Amniotic stem cell (primary cell): ENCODE measurements around the gene ATF7.
A peak's percentile ranks its signal among the peaks of the same experiment; 100 is the strongest.

Source experiments
- DNase-seq: peaks from one replicate; lab custom pipeline; 2025; lab: John Stamatoyannopoulos, UW

Gene ATF7

DNA sequence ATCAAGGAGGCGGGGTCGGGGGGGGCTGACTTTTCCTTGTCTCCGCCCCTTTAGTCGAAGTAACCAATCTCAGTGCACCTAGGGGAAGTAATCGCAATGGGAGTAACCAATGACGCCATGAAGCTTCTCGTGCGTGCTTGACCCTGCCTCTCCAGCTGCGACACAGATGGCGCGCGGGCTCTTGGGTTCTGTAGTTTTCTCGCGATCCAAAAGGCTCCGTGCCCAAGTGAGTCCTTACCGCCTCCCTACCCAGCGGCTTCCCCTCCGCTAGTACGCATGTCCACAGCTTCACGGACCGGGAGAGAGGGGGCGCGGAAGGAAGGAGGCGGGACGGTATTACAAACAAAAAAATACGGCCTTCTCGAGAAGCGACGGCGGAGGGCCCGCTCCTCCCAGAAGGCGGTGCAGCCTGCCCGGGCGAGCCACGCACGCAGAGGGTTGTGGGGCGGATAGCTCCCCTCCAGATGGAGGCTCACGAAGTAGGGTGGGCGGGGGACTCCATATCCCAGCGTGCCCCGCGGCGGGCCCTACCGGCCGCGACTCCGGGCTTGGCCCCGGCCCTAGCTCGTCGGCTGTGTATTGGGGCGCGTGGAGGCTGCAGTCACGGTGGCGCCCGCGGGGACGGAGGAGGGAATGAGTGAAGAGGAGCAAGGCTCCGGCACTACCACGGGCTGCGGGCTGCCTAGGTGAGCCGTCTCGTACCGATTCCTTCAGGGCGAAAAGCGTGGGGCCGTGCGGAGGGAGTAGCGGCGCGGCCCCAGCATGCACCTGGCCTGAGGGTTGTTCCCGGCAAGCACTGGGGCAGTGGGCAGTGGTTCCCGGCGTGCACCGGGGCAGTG is 125.2 kb downstream of the ATF7 start, which contains the start of gene TARBP2:
TARBP2 (plus strand) TSS at position 508 of the 839 bp plus-strand sequence; CDS start at position 634, 126 bp downstream.
- peak; percentile 99 for DNase-seq

DNA sequence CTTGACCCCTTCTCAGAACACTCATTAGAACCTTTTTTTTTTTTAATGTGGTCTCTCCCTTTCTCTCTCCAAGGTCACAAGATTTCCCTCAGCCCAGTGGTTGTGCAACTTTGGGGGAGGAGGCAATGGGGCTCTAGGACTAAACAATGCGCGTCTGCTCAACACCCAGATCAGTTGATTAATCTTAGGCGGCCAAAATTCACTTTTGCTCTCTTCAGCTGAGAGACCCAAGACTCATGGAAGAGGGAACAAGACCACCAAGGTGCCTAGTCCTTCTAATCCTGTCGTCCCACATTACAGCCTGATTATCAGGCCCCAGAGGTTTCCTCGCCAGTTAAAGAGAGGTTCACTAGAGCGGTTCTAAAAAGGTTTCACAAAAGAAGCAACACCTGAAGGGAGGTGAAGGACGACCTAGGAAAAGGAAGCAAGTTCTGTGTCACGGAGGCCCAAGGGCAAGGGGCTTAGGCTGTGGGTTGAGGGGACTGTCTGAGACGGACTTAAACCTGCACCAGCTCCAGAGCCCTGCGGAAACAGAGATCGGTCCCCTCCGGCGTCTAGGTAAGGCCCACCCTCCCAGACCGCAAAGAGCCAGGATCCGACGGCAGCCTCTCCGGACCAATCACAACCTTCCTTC is 125.9 kb downstream of the ATF7 start:
- no peak for DNase-seq

DNA sequence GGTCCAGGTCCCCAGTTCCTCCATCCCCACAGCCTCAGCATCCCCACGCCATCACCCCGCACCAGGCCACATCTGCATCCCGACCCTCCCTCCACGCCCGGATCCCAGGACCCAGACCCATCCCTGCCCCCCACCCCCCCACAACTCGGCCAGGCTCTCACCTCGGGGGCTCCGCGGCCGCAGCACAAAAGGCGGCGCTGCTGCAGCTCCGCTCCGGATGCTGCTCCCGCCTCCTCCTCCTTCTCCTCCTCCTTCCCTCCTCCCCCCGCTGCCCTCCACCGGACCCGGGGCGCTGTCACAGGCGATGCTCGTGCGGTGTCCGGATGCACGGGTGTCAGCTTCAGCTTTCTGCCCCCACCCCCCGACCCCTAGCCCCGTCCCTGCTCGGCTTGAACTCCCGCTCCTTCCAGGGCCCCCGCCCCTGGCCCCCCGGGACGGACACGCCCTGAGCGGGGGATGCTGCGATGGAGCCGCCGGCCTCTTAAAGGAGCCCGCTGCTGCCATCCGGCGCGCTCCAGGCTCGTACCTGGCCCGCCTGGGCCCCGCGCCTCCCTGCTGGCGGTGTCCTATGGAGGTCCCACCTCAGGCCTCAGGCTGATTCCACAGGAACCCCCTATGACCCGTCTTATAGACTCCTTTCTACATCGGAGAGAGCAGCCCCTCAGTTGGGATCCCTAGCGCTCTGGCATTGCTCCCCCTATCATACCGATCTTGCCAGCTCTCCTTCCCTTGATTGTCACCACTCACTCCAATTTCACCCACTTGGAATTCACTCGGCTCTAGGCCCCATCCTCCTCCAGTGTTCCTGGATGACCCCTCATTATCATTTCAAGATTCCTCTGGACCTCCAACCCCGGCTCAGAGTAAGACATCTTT is 126.7 kb downstream of the ATF7 start, which contains the start of gene MAP3K12:
MAP3K12 (minus strand) TSS at position 193 of the 876 bp plus-strand sequence. CDS start 12,067 bp downstream, outside the sequence.
- peak; percentile 43 for DNase-seq

DNA sequence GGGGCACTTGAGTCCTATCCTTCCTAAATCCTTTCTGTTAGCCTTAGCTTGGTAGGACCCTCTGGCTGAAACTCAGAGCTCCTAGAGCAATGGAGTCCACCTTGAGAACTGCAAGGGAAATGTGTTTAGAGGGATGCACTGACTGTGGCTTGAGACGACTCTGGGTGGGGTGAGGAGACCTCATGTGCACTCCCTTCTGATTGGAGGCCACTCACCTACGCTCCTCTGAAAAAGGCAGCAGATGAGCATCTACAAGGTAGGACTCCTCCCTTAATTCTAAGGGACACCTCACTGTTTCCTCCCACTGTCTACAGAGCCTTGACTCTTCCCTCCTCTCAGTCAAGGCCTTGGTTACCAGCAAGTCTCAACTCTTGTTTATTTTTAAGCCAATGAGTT is 127.9 kb downstream of the ATF7 start:
- no peak for DNase-seq

DNA sequence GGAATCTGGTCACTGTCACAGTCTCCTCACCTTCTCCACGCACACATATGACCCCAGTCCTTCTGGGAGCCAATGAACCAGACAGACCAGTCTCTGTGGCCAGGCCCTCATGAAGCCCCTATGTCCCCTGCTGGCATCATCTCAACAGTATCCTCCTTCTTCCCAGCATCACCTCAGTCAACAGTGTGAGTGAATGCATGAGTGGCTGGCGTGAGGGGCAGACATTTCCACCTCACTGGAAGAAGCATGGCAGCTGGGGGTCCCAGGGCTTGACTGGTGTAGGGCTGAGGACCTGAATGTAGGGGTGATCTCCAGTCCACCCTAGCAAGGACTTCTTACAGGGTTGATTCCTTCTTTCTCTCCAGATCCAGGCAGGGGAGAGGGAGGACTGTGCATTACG is 128.7 kb downstream of the ATF7 start:
- DNase-seq = no peak

DNA sequence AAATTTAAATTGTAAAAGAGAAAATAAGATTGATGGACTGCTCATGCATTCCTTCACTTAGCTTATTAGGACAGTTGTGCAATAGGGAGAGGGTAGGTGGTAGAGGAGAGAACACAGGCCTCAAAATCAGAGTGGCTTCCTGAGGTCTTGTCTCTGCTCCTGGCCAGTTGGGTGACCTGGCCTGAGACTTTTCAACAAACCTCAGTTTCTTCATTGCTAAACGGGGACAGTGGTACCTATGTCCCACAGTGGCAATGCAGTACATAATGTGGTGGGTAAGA is 129.5 kb downstream of the ATF7 start:
- no peak for DNase-seq

DNA sequence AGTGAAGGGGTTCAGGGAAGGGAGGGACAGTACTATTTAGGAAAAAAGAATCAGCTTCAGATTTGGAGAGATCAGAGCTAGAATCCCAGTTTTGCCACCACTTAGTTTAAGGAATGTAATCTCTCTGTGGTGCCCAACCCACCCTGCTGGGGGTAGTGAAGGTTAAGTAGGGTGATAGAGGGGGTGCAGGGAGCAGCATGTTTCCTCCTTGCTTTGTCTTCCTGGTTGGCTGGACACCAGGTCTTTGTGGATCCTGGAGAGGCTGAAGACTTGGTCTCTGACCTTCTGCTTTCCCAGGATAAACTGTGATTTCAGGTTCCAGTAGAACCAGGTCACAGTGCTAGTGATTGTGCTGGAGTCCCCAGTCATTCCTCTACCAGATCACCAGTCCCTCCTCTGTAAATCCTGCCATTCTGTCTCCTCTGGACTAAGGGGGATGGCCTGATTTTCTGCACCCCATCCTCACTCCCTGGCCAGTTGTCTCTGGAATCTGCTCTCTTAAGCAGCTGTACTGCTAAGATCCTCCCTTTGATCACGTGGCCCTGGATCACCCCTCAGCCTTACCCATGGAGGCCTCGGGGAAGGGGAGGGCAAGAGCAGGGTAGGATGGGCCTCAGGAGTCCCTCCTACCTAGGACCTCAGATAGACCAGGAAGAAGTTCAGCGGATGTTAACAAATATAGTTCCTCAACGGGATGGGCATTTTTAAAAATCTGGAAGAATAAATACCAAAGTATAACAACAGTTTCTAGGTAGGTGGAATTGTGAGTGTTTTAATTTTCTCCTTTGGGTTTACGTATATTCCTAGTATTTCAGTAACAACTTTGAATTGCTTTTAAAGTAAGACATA is 130.1 kb downstream of the ATF7 start:
- DNase-seq = no peak

DNA sequence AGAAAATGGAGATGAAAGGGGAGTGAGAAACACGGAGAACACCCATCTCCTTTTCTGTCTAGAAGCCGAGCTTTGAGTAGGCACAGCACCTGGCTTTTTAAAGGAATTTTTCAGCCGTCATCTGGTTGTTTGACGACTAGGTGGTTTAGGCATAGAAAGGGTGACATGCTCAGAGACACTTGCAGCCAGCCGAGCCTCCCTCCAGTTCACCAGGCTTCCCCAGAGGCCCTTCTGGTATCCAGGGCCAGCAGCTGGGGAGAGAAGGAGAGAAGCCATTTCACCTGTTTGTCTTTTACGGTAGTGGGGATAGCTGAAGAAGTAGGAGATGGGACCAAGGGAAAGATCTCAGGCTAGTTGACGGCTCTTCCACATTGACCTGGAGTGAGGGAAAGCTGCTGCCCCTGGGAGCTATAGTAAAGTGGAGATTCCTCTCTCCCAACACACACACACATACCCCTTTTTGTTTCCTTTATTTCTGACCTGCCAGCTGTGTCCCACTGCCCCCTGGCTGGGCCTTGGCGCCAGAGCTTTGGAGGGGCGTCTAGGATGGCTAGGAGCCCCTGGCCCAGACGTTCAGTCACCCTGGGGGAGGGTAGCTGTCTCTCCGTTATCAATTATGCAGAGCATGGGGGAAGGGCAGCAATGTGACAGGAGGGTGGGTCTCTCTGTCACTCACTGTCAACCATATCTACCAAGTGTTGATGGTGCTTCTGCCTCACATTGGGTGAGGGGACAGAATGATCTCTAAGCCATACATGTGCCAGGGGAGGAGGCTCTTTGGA is 132.4 kb downstream of the ATF7 start:
- DNase-seq = no peak

DNA sequence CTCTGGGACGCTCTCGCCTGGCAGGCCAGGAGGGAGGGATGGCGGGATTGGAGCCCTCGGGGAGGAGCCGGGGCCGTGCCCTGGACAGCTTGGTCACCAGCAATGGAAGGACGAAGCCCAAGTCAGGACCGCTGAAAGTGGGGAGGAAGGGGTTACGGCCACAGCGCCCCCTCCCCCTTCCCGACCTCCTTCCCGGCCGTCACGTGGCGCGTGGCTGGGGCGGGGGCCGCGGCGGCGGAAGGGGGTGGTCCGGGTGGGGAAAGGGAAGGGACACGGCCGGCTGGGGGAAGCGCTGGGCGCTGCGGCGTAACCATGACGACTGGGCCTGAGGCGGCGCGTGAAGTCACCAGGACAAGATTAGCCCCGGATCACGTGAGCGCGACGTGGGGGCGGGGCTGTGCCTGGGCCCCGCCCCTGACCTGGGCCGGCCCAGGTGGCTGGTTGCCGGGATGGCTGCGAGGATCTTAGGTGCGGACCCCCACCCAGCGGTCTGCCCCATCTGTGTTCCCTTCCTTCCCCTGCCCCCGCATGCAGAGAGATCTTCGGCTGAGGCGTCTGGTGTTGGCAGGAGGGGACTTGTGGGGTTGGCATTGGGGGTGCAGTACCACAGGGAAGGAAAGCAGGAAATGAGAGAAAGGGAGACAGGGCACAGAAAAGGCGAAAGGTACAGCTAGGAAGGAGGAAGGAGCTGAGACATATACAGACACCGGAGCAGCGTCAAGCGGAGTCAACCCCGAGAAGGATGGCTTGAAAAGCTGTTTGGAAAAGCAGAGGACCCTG is 133.2 kb downstream of the ATF7 start:
- DNase-seq = peak; percentile 76

DNA sequence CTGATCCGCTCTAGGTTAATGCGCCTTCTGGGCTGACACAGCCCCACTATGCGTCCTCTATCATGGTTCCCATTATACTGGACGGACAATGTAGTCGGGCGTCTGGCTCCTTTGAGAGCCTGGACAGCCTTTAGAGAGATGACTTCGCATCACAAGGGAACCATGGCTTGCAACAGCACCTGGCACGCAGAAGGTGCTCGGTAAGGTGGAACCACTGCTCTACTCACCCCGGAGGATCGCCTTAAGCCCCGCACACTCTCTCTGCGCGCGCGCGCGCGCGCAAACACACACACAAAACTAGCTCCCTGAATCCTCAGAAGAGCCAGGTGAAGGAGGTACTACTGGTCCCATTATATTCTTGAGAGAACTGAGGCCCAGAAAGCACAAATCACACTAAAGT is 134.0 kb downstream of the ATF7 start:
- DNase-seq = no peak

DNA sequence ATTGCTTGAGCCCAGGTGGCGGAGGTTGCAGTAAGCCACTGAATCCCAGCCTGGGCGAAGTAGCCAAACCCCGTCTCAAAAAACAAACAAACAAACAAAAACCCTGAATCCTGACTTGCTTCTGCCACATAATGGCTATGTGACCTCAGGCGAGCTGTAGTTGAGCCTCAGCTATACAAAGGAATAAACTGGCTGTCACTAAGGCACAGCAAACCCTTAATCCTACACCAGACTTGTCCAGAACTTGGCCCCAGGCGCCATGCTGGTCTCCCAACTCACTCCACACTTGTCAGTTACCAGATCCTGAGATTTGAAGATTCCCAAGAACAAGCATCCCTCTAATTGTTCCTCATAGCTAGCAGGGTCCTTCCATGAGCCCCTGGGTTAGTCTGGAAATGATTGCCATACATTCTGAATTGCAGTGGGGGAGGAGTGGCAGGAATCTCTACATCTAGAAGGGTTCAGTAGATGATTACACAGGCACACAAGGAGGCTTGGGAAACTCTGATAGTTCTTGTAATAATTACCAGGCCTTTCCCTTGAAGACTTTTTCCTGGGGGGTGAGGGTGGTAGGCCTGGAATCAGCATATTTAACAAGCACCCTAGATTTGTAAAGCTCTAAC is 136.8 kb downstream of the ATF7 start:
- DNase-seq = no peak

DNA sequence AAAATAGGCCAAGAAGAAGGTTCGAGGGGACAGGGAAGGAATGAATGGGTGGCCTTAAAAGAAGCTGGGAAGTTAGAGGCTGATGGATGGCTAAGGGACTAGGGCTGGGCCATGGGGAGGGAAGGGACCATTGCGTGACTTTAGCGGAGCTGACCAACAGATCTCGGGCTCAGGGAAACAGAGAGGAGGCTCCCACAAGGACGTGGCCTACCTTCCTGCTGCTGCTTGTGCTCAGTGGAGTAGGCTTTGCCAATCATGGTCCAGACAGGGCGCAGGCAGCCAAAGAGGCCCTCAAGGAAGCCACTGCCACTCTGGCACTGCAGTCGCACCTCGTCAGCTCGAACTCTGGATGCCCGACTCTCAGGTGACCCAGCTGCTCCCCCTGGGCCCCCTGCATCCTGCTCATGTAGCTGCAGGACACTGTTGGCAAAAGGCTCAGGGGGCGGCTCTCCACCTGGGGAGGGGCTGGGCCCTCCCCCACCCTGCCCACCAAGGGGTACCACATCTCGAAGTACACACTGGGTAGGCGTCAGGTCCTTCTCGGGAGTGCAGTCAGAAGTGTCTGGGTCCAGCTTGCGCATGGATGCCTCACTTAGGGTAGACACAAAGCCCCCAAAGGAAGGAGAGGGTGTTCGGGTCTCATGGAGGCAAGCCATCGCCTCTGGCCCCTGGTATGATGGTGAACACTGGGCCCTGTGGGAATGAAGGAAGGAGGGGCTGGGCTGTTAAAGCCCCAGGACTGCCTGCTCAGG is 139.3 kb downstream of the ATF7 start:
- DNase-seq = no peak

DNA sequence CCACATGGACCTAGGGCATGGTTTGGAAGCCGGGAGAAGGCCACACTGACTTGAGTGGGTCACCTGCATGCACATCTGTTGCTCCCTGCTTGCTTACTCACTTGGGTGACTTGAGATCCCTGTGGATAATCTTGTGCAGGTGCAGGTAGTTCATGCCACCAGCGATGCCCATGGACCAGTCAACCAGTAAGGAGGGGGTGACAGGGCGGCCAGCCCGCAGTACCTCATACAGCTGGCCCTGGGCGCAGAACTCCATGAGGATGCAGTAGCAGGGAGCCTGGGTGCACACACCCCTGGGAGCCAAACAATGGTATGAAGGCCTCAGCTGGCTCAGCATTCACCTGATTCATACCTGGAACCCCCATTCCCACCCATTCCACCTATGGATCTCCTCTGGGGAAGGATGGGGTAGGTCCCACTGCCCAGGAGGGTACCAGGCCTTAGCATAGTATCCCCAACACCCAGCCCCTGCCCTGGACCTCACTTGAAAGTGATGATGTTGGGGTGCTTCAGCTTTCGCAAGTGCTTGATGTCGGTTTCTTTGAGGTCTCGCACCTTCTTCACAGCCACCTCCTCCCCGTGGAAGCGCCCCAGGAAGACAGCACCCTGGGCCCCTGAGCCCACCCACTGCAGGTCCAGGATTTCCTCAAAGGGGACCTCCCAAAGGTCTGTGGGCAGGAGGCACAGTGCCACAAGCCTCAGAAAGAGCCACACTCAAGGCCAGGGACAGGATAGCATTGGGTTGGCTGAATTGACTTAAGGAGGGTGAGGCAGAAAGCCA is 140.0 kb downstream of the ATF7 start:
- no peak for DNase-seq

DNA sequence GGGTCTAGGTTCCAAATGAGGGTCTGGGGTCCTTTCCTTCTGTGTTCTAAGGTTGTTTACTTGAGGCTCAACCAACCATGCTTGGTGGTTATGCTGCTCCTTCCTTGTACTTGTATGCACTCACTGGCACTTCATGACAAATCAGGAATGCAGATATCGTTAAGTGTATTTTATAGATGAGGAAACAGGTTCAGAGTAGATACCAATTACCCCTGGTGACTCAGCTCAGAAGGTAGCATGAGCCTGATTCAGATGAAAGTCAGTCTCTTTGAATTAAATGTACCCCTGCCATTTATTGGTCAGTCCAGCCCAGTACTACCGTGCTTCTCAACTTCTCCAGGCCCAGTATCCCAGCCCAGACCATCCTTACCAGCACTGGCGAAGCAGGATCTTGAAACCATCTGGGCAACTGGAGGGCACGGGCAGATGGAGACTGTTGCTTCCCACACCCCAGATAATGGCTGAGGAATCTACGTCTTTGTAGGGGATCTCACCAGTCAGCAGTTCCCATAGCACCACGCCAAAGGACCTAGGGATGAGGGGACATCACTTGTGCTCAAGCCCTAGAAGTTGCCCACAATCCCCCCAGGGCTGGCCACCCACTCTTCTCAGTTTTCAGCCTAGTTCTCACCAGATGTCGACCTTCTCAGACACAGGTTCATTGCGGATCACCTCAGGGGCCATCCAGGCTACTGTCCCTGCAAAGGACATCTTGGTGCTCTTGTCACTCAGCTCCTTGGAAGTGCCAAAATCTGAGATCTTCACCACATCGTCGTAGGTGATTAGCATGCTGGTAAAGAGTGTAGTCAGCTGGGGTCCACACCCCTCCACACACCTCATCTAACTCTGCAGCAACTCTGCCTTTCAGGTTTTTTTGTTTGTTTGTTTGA is 141.3 kb downstream of the ATF7 start:
- DNase-seq = no peak

DNA sequence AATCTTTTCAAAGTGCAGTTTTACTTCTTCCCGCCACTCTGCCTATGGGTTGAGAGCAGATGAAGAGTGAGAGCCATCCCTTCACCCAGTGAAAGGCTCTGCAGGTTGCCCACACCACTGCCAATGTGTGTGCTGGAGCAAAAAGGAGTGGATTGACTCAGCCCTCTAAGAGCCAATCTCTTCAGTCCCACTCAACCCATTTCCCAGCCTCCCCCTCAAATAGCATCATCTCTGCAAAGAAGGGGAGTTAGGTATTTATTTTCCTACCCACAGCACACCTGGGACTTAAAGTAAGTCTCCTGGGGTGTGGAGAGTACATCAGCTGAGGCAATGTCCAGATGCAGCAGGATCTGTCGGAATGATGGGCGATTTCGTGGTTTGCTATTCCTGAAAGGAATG is 142.2 kb downstream of the ATF7 start:
- DNase-seq = no peak

DNA sequence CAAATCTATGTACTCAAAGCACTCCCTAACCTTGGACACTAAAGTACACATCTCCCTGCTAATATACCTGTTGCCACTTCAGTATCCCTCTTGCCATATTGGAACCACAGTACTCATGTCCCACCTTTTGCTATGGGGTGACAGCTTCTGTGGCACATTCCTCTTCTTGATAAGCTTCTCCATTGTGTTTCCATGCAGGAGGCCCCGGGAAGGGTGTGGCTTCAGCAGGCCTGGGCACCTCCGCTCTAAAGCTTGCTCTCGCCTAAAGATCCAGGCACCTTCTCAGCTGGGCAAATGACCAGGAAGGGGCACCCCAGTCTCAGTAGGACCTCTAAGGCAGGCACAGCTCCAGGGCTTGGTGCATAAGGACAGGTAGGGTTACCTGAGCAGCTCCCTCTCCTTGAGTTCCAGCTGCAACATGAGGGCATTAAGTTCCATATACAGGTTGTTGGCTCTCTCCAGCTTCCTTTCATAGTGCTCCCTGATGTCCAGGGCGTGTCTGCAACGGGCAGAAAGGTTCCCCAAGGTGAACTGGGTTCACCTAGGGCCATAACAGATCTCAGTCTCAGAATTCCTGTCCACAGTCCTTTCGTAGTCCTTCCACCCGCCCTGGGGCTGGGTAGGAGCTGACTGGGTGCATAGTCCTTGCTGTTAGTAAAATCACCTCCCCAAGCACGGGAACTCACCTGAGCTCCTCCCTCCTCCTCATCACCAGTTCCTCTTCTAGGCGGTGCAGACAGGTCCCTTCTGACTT is 142.8 kb downstream of the ATF7 start:
- no peak for DNase-seq
